Activated T-helper 2 cell treated with anti-CD3 and anti-CD28 coated beads, Interferon-gamma antibody, Interleukin-2, Interleukin-4, amounts not matched to agents 10 μg/mL and 5 μg/mL and 100 μg/mL, durations not matched to agents 14 hours and 24 hours and 36 hours (primary cell): Measurements from ENCODE around the gene LPCAT3. TPM values are rescaled to one million over a fixed set of nuclear protein-coding genes. Genes with fewer than 3 reads are reported as not detected.

Source experiments
- DNase-seq: peaks from one replicate; pipeline ENCODE4 v3.0.0; 2021; ENCODE audit warnings: low spot score
- H3K27ac Mint-ChIP-seq: one replicate; pipeline ENCODE4 v1.8.0; 2021; ENCODE audit warnings: mixed read lengths
- H3K27me3 Mint-ChIP-seq: one replicate; pipeline ENCODE4 v1.8.0; 2021; ENCODE audit warnings: low read depth, mixed read lengths
- H3K36me3 Mint-ChIP-seq: one replicate; pipeline ENCODE4 v1.8.0; 2021; ENCODE audit warnings: low read depth, mixed read lengths
- H3K4me1 Mint-ChIP-seq: one replicate; pipeline ENCODE4 v1.8.0; 2021; ENCODE audit warnings: low read depth, mixed read lengths
- H3K4me3 Mint-ChIP-seq: one replicate; pipeline ENCODE4 v1.8.0; 2021; ENCODE audit warnings: low read depth, mild to moderate bottlenecking, moderate library complexity, mixed read lengths
- H3K9me3 Mint-ChIP-seq: one replicate; pipeline ENCODE4 v1.8.0; 2021; ENCODE audit warnings: mixed read lengths
- intact Hi-C: fragments of 100-400 bp; cut with micrococcal nuclease; formaldehyde crosslinking; loops from one replicate; pipeline ENCODE4 v1.15.1; 2023
- total RNA-seq: library from RNA; stranded (reverse); gene quantifications from 2 replicates; pipeline ENCODE4 v1.2.3, GENCODE V29; 2022

LPCAT3 gene
- total RNA-seq, 1 donor from 2014 or later = 30.9 TPM

DNA sequence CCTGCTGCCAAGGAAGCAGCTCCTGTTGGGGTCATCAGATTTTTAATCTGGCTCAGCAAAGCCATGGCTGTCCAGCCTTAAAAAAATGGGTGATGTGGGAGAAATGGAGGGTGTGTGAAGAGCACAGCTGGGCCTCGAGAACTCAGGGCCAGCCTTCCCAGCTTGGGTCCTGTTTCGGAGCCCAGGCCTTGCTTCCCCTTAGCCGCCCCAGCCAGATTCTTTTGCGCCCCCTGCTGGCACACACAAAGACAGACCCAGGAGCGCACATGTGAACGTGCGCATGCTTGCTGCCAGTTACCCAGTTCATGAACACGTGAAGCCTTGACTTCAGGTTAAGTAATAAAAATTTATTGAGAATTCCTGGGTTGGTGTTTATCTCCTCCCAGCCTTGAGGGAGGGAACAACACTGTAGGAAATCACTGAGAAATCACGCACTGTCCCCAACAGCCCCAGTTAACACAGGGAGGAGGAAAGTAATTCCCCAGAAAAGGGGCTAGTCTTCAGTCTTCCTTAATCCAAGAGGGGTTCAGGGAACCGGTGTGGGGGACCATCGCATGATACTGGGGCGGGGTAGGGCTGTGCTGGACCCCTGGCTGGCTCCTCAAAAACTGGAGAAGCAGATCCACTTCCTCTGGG, 53.1 kb downstream of the LPCAT3 start:
- peaks cover 48% of the 10 kb centered on the region for H3K4me1 Mint-ChIP-seq
- intact Hi-C loops = loop anchor here (1.0 to 2.0 kb wide), 2 partner anchors 21 to 40 kb away; partner anchors contain the start of gene C12orf57
- H3K4me3 Mint-ChIP-seq = no peak overlapping the region
- H3K27ac Mint-ChIP-seq = peak overlapping the region; percentile 75
- H3K36me3 Mint-ChIP-seq = peaks cover 71% of the 10 kb centered on the region
- no peaks in the 10 kb centered on the region for H3K27me3 Mint-ChIP-seq
- H3K9me3 Mint-ChIP-seq = no peaks in the 10 kb centered on the region
- peak; percentile 80 for DNase-seq

DNA sequence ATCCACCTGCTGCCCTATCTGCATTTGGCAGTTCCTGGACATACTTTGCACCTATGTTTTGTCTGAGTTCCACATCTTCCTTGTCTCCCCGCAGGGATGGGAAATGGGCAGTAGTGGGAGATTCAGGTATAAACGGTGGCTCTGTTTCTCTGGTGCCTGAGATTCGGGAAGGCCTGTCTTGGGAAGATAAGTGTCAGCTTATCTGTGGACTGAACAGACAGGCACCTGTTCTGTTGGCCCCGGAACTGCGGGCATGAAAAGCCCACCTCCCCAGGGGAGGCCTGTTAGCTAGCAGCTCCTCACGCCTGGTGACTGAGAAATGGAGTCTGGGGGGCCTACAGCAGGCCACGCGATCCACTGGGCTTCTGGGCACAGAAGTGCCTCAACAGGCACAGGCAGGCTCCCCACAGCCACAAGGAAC, 53.7 kb downstream of the LPCAT3 start:
- Mint-ChIP-seq H3K36me3 (peaks cover 67% of the 10 kb centered on the region), H3K4me3 (no peak overlapping the region), H3K27ac (peak overlapping the region; percentile 75), H3K27me3 (no peaks in the 10 kb centered on the region), H3K4me1 (peaks cover 47% of the 10 kb centered on the region), H3K9me3 (no peaks in the 10 kb centered on the region)
- intact Hi-C loops = loop anchor here (1.0 to 2.0 kb wide), 2 partner anchors 20 to 40 kb away; partner anchors contain the start of gene C12orf57
- DNase-seq = no peak

DNA sequence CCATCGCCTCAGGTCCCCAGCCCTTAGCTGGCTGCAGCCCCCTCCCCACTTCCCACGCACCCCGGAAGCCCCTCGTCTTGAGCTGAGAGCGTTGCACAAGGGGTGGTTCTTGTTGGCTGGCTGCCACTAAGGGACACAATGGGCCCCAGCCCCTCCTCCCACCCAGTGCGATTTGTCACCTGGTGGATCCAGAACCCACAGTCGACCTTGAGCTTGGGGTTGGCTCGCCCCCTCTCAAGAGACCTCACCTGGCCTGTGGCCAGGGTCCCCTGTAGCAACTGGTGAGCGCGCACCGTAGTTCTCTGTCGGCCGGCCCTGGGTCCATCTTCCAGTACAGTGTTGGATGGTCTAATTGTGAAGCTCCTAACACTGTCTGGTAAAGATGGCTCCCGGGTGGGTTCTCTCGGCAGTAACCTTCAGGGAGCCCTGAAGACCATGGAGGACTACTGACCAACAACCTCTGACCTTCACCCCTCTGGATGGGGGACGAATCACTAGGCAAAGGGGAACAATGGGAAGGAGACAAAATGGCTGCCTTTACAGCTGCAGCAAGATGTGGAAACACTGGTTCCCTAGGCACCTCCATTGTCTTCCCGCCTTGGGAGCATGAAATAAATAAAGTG, 54.4 kb downstream of the LPCAT3 start:
- DNase-seq = no peak
- H3K27ac Mint-ChIP-seq = peak overlapping the region; percentile 75
- H3K4me3 Mint-ChIP-seq = no peak overlapping the region
- H3K4me1 Mint-ChIP-seq = peaks cover 48% of the 10 kb centered on the region
- H3K27me3 Mint-ChIP-seq = no peaks in the 10 kb centered on the region
- H3K9me3 Mint-ChIP-seq = no peaks in the 10 kb centered on the region
- H3K36me3 Mint-ChIP-seq = peaks cover 68% of the 10 kb centered on the region
- intact Hi-C loops = loop anchor here (2.0 kb wide), 1 partner anchor 39 kb away; no protein-coding TSS in a partner anchor

DNA sequence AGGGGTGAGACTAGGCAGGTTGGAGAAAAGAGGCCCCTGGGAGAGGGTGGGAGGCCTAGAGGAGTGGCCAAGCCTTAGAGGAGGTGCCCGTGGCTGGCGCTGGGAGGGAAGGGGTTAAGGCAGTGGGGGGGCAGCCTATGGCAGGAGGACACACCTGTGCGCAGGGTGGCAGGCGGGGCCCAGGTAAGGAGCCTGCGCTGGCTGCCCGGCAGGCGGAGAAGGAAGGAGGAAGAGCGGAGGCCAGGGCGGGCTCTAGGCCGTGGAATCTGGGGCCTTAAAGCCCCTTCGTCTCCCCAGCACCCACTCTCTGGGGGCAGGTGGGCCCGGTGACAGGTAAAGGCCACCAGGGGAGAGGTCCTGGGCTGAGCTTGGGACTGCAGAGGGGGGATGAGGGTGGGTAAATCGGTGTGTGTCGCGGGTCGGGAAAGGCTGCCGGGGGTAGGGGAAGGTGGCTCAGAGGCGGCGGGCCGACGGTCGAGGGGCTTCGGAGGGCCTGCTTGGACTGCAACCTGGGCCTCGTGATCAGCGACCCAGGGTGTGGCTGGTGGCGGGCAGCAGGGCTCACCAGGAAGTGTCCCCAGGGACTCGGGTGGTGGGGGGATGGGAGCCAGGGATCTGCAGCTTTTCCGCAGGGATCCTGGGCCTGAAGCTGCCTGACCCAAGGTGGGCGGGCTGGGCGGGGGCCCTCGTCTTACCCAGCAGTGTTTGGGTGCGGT, 55.1 kb downstream of the LPCAT3 start:
- H3K4me3 Mint-ChIP-seq = no peak overlapping the region
- peaks cover 51% of the 10 kb centered on the region for H3K4me1 Mint-ChIP-seq
- no peak for DNase-seq
- no peaks in the 10 kb centered on the region for H3K27me3 Mint-ChIP-seq
- peaks cover 68% of the 10 kb centered on the region for H3K36me3 Mint-ChIP-seq
- intact Hi-C loops = no loop called here
- peak overlapping the region; percentile 97 for H3K27ac Mint-ChIP-seq
- no peaks in the 10 kb centered on the region for H3K9me3 Mint-ChIP-seq

DNA sequence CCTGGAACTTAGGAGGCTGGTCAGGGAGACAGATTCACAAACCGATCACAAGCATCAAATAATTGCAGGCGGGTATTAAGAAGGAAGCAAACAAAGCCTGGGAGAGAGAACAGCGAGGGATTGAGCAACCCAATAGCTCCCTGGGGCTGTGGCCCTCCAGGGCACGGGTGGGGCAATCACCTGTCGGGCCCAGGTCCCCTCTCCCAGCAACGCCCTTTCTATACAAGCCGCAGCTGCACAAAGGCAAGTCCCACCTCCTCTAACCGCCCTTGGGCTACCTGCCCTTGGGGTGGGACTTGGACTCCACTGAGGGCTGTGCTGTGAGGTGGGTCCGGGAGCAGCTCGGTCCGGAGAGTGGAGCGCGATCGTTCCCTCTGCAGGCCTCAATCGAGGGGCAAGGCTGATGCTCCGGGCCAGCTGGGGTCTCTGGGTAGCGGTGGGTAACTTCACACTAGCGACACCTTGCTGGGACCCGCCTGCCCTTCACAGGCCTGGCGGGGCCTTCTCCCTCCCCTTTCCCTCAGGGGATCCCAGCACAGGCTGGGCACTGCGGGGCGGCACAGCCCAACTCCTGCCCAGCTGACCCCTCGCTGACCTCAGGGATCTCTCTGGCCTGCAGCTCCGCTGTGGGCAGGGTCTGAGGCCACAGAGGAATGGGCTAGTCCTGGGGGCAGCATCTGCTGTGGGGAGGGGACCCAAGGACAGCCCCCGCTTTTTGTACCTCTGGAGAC, 55.8 kb downstream of the LPCAT3 start:
- Mint-ChIP-seq H3K4me3 (peak overlapping the region; percentile 64), H3K27ac (peak overlapping the region; percentile 97), H3K27me3 (no peaks in the 10 kb centered on the region), H3K9me3 (no peaks in the 10 kb centered on the region), H3K36me3 (peaks cover 68% of the 10 kb centered on the region), H3K4me1 (peaks cover 58% of the 10 kb centered on the region)
- intact Hi-C loops = no loop called here
- peak; percentile 11 for DNase-seq

DNA sequence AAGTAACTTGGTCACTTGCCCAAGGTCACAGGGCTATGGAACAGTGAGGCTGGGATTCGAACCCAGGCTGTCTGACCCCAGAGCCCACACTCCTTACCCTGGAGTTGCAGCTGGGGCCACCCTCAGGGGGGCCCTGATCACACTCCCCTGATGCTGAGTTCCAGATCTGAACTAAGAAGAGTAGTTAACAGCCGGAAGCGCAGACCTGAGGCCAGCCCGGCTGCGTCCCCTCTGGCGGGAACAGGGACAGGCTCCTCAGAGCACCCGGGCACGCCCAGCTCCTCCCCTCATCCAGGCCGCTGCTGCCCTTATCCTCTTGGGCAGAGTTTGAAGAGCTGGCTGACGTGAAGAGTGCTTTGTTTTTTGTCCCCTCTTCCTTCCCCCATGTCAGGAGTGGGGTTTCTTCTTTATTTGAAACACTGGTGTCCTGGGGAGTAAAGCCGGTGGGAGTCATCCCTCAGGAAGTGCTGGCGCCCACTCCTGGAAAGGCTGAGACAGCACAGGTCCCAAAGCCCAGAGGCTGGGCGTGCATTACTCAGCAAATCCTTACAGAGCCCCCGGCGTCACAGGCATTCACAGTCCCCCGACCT, 56.5 kb downstream of the LPCAT3 start:
- H3K27me3 Mint-ChIP-seq = no peaks in the 10 kb centered on the region
- H3K4me1 Mint-ChIP-seq = peaks cover 63% of the 10 kb centered on the region
- no peaks in the 10 kb centered on the region for H3K9me3 Mint-ChIP-seq
- H3K27ac Mint-ChIP-seq = peak overlapping the region; percentile 97
- peak overlapping the region; percentile 64 for H3K4me3 Mint-ChIP-seq
- DNase-seq = no peak
- H3K36me3 Mint-ChIP-seq = peaks cover 68% of the 10 kb centered on the region
- intact Hi-C loops = loop anchor here (1.0 kb wide), 3 partner anchors 8 to 17 kb away; partner anchors contain the start of genes C12orf57, EMG1 and PHB2

DNA sequence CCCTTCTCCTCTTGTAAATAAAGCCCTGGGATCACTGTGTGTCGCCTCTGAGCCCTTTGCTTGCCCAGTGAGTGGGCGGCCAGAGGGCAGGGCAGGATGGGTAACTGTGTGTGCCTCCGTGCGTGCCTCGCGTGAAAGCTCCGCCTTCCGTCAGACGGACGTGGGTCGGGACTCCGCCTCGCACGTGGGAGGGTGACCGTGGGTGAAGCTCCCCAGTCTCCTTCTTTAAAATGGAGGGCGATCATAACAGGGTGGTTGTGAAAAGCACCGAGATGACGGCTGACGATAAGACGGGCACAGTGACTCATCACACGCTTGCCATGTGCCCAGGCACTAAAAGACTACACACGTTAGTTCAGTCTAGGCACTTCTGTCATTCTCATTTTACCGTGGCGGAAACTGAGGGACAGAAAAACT, 57.0 kb downstream of the LPCAT3 start:
- Mint-ChIP-seq H3K27me3 (no peaks in the 10 kb centered on the region), H3K4me3 (peak overlapping the region; percentile 64), H3K27ac (peak overlapping the region; percentile 97), H3K36me3 (peaks cover 68% of the 10 kb centered on the region), H3K4me1 (peaks cover 66% of the 10 kb centered on the region), H3K9me3 (no peaks in the 10 kb centered on the region)
- intact Hi-C loops = loop anchor here (1.0 kb wide), 3 partner anchors 8 to 17 kb away; partner anchors contain the start of genes C12orf57, EMG1 and PHB2
- peak; percentile 78 for DNase-seq

DNA sequence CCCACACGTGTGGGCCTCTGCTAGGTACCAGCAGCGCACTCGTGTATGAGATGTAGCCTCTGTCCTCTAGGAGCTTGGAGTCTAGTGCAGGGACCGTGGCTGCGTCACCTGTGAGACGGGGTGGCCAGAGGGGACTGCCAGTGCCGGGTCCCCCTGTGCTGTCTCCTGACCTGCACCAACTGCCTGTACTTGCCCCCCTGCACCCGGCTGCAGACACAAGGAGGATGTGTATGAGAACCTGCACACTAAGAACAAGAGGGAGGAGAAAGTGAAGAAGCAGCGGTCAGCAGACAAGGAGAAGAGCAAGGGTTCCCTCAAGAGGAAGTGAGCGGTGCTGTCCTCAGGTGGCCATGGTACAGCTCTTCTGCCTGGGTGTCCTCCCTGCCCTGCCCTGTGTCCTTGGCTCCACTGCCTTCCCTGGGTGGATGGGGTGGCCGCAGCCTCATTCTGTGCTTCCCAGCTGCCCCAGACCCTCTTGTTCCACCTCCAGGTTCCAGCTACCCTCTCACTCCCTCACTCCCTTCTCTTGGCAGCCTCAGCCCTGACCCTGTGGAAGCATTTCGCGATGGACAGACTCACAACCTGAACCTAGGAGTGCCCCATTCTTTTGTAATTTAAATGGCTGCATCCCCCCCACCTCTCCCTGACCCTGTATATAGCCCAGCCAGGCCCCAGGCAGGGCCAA, 57.5 kb downstream of the LPCAT3 start:
- Mint-ChIP-seq H3K27me3 (no peaks in the 10 kb centered on the region), H3K9me3 (no peaks in the 10 kb centered on the region), H3K27ac (peak overlapping the region; percentile 97), H3K4me1 (peaks cover 68% of the 10 kb centered on the region), H3K4me3 (peak overlapping the region; percentile 64), H3K36me3 (peaks cover 68% of the 10 kb centered on the region)
- DNase-seq = peak; percentile 37
- intact Hi-C loops = loop anchor here (1.0 kb wide), 3 partner anchors 7 to 16 kb away; partner anchors contain the start of genes C12orf57, EMG1 and PHB2

DNA sequence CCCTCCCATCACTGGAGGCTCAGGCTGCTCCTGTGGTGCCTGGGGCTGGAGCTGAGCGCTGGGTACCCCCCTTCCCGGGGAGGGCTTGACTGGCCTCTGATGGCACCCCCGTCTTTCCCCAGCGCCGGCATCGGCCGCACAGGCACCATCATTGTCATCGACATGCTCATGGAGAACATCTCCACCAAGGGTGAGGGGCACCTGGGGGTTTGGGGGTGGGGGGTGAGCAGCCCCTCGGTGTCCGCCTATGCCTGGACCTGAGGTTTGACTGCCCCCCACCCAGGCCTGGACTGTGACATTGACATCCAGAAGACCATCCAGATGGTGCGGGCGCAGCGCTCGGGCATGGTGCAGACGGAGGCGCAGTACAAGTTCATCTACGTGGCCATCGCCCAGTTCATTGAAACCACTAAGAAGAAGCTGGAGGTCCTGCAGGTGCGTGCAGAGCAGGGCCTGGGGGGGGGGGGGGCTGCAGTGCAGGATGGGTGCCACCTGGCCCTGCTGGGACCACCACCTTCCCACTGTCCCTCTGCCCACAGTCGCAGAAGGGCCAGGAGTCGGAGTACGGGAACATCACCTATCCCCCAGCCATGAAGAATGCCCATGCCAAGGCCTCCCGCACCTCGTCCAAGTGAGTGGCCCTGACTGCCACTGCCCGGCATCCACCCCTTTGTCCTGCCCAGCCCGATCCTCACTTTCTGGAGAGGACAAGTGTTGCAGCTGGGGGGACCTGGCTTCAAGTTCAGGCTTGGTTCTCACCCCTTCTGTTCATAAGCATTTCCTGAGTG, 58.3 kb downstream of the LPCAT3 start:
- Mint-ChIP-seq H3K36me3 (peaks cover 68% of the 10 kb centered on the region), H3K27ac (peak overlapping the region; percentile 97), H3K27me3 (no peaks in the 10 kb centered on the region), H3K4me3 (peak overlapping the region; percentile 88), H3K4me1 (peaks cover 65% of the 10 kb centered on the region), H3K9me3 (no peaks in the 10 kb centered on the region)
- DNase-seq = no peak
- intact Hi-C loops = no loop called here

DNA sequence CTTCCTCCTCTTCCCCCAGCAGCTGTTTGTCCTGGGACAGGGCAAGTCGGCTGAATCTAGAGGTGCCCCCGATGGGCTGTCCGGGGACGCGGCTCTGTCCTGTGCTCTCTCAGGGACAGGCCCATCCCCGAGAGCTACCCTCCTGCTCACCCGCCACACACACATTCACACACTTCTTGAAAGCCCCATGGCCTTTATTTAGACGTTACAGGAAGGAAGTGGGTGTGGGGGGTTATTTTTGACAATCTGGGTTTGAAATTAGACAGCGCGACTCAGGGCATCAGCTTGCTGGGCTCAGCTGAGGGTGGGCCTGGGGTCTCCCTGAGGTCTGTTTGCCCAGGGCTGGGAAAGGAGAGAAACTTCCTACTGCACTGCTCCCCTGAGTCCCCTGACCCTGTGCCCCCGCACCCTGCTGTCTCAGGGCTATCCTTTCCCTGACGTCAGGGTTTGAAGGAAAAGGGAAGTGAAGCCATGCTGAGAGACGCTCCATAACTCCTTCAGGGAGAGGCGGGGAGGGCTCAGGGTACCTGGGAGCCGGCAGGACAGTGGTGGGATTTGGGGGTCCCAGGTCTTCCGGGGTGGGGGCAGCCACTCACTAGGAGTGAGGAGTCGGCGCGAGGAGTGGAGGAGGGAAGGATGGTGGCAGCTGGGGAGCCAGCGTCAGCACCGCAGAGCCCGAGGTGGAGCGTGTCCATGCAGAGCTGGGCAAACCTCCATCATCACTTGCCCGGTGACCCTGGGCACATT, 59.0 kb downstream of the LPCAT3 start:
- Mint-ChIP-seq H3K27me3 (no peaks in the 10 kb centered on the region), H3K9me3 (no peaks in the 10 kb centered on the region), H3K27ac (peak overlapping the region; percentile 97), H3K4me1 (peaks cover 69% of the 10 kb centered on the region), H3K4me3 (peak overlapping the region; percentile 88), H3K36me3 (peaks cover 72% of the 10 kb centered on the region)
- DNase-seq = peak; percentile 68
- intact Hi-C loops = no loop called here
